Measurements from ENCODE around the gene TUBA8.
"Not testable (repeated sequence)": the region's sequence is repeated elsewhere in the genome, so short reads cannot be mapped to it uniquely, and the experiment has no call there.

DNA sequence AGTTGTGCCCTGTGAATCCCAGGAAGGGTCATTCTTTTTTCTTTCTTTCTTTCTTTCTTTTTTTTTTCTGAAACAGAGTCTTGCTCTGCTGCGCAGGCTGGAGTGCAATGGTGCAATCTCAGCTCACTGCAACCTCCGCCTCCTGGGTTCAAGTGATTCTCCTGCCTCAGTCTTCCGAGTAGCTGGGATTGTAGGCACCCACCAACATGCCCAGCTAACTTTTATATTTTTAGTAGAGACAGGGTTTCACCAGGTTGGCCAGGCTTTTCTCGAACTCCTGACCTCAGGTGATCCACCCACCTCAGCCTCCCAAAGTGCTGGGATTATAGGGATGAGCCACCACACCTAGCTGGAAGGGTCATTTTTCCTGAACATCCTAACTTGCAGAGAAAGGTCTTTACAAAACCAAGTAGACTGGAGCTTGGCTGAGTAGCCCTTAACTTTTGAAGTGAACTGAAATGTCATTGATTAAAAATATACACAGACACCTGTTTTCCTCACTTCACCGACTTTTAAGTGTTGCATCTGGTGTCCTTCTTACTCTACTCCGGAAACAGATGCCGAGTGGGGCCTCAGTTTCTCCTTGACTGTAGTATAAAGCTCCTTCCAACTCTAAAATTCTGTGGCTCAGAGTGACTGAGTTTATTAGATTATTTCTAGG is 39.2 kb upstream of the TUBA8 start:
- TF ChIP-seq, protein P1, sequence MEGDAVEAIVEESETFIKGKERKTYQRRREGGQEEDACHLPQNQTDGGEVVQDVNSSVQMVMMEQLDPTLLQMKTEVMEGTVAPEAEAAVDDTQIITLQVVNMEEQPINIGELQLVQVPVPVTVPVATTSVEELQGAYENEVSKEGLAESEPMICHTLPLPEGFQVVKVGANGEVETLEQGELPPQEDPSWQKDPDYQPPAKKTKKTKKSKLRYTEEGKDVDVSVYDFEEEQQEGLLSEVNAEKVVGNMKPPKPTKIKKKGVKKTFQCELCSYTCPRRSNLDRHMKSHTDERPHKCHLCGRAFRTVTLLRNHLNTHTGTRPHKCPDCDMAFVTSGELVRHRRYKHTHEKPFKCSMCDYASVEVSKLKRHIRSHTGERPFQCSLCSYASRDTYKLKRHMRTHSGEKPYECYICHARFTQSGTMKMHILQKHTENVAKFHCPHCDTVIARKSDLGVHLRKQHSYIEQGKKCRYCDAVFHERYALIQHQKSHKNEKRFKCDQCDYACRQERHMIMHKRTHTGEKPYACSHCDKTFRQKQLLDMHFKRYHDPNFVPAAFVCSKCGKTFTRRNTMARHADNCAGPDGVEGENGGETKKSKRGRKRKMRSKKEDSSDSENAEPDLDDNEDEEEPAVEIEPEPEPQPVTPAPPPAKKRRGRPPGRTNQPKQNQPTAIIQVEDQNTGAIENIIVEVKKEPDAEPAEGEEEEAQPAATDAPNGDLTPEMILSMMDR (IDR thresholded peaks at IDR 0.05) = not testable (repeated sequence)
- TF ChIP-seq POLR2A, EP300 (IDR thresholded peaks at IDR 0.05): not testable (repeated sequence)

Data from ovary (tissue), 3 donors.